Endothelial cell of umbilical vein (primary cell): Measurements from ENCODE around the gene ATOSB. TPM values are rescaled to one million over a fixed set of nuclear protein-coding genes. Genes with fewer than 3 reads are reported as not detected.

Experiments used
- BruUV-seq: library from RNA; stranded (reverse); fragments of 400-500 nt; replicated peaks from 2 replicates; lab custom pipeline; 2021; lab: Mats Ljungman, UMichigan
- CTCF ChIA-PET: fragments of 300-600, 350-600 bp; sonication (Branson Sonifier 250); formaldehyde crosslinking; loops from one replicate; lab custom pipeline; 2021; ENCODE audit warnings: antibody characterized with exemption, inconsistent platforms; lab: Charles Lee
- POLR2A ChIA-PET: fragments of 300-600, 350-600 bp; sonication (Branson Sonifier 250); formaldehyde crosslinking; loops from one replicate; lab custom pipeline; 2021; ENCODE audit warnings: antibody characterized with exemption, inconsistent platforms; lab: Charles Lee
- DNase-seq: peaks from one replicate; pipeline ENCODE4 v3.0.0-alpha.2; 2011; ENCODE audit warnings: low read depth, low spot score
- FAIRE-seq: peaks from 2 replicates; lab custom pipeline; 2011; peaks lifted over from hg19 to GRCh38; lab: Jason Lieb, UNC
- H2AFZ ChIP-seq: 2 replicates; pipeline ENCODE4 v1.6.0; 2012; ENCODE audit warnings: low read depth, low read length, control low read depth, inconsistent platforms
- H3K27ac ChIP-seq: 2 replicates; pipeline ENCODE4 v1.5.1; 2011; ENCODE audit warnings: low read depth, mild to moderate bottlenecking, control low read depth, low read length, moderate library complexity; ENCODE audit not compliant: insufficient read depth
- H3K27me3 ChIP-seq, 2 experiments: 2 replicates each; pipeline versions ENCODE4 v1.6.0 to v1.6.1; 2011; ENCODE audit warnings: low read length in 2 of 2, mixed read lengths in 1 of 2; ENCODE audit not compliant: control insufficient read depth in 2 of 2, insufficient read depth in 2 of 2
- H3K36me3 ChIP-seq, 2 experiments: 2 replicates in 1 of 2; 3 replicates in 1 of 2; pipeline ENCODE4 v1.5.1; 2011; ENCODE audit warnings: low read length in 2 of 2, mild to moderate bottlenecking in 1 of 2, moderate library complexity in 1 of 2; ENCODE audit not compliant: control insufficient read depth in 2 of 2, insufficient read depth in 2 of 2; ENCODE audit errors: extremely low read depth in 1 of 2
- H3K4me1 ChIP-seq: 3 replicates; pipeline ENCODE4 v1.5.1; 2011; ENCODE audit warnings: mild to moderate bottlenecking, low read length; ENCODE audit not compliant: control insufficient read depth, insufficient read depth; ENCODE audit errors: extremely low read depth
- H3K4me2 ChIP-seq: 2 replicates; pipeline ENCODE4 v1.6.1; 2011; ENCODE audit warnings: low read length, control low read depth, mixed read lengths; ENCODE audit not compliant: insufficient read depth
- H3K4me3 ChIP-seq, 3 experiments: fragments of 200-600 bp in 1 of 3; sonication (generic), shearing (Covaris generic) in 1 of 3; replicated peaks in 1 of 3; 2 replicates each; pipeline ENCODE4 v1.5.1; 2011 to 2016; ENCODE audit warnings: control low read depth in 3 of 3, low read length in 3 of 3, mild to moderate bottlenecking in 2 of 3, inconsistent platforms in 1 of 3, low read depth in 1 of 3, moderate library complexity in 1 of 3; ENCODE audit not compliant: insufficient read depth in 1 of 3
- H3K79me2 ChIP-seq: 2 replicates; pipeline ENCODE4 v1.6.0; 2012; ENCODE audit warnings: low read length, inconsistent platforms; ENCODE audit not compliant: control insufficient read depth, insufficient read depth
- H3K9ac ChIP-seq: replicated peaks from 2 replicates; pipeline ENCODE3; 2011; ENCODE audit warnings: low read length, control low read depth; ENCODE audit not compliant: insufficient read depth; ENCODE audit errors: extremely low read depth
- H3K9me1 ChIP-seq: replicated peaks from 3 replicates; pipeline ENCODE4 v1.6.0; 2011; ENCODE audit warnings: mild to moderate bottlenecking, low read length; ENCODE audit not compliant: control insufficient read depth, insufficient read depth; ENCODE audit errors: extremely low read depth
- H3K9me3 ChIP-seq: replicated peaks from 2 replicates; pipeline ENCODE4 v1.5.1; 2012; ENCODE audit warnings: low read length, inconsistent platforms; ENCODE audit not compliant: control insufficient read depth, insufficient read depth
- H4K20me1 ChIP-seq: replicated peaks from 2 replicates; pipeline ENCODE3; 2011; ENCODE audit warnings: mild to moderate bottlenecking, low read length; ENCODE audit not compliant: control insufficient read depth, insufficient read depth; ENCODE audit errors: extremely low read depth
- EZH2 ChIP-seq: IDR thresholded peaks from 2 replicates; pipeline ENCODE4 v1.6.1; 2012; ENCODE audit warnings: borderline replicate concordance, low read depth, mild to moderate bottlenecking, moderate library complexity, low read length, inconsistent platforms; ENCODE audit not compliant: severe bottlenecking
- FOS ChIP-seq: IDR thresholded peaks from 2 replicates; pipeline ENCODE4 v1.6.1; 2011; ENCODE audit warnings: mild to moderate bottlenecking, low read length, moderate library complexity, borderline replicate concordance; ENCODE audit not compliant: insufficient read depth
- GATA2 ChIP-seq: IDR thresholded peaks from 2 replicates; pipeline ENCODE4 v1.7.0; 2011; ENCODE audit warnings: low read depth, mild to moderate bottlenecking, moderate library complexity, mixed read lengths, low read length; ENCODE audit not compliant: insufficient read length, insufficient read depth
- JUN ChIP-seq: IDR thresholded peaks from 2 replicates; pipeline ENCODE4 v1.6.1; 2011; ENCODE audit warnings: borderline replicate concordance, low read depth; ENCODE audit not compliant: insufficient read length, insufficient read depth
- MYC ChIP-seq: IDR thresholded peaks from one replicate; pipeline ENCODE4 v1.6.1; 2011; ENCODE audit warnings: mild to moderate bottlenecking, low read depth, low read length
- POLR2A ChIP-seq: IDR thresholded peaks from 2 replicates; pipeline ENCODE4 v1.6.1; 2012; ENCODE audit warnings: low read depth, mild to moderate bottlenecking, control low read depth, low read length
- POLR2AphosphoS5 ChIP-seq: IDR thresholded peaks from 2 replicates; pipeline ENCODE4 v1.6.1; 2012; ENCODE audit warnings: low read depth, mild to moderate bottlenecking, control low read depth, low read length, moderate library complexity; ENCODE audit not compliant: insufficient read depth
- dilution Hi-C: fragments of 300-500 bp; cut with MboI; formaldehyde crosslinking; loops from one replicate; pipeline ENCODE4 v1.15.0; 2019; ENCODE audit warnings: low sequenced_read_pairs; ENCODE audit not compliant: extremely low pct_ligation_motif_present
- intact Hi-C: fragments of 100-400 bp; cut with micrococcal nuclease; formaldehyde crosslinking; loops from one replicate; pipeline ENCODE4 v1.10.0; 2022
- polyA plus RNA-seq, 4 experiments: library from polyadenylated mRNA; depleted of rRNA in 3 of 4; stranded (reverse) in 3 of 4; unstranded in 1 of 4; fragments of >200 nt; gene quantifications; 2 replicates each; pipeline versions ENCODE4 v1.2.1 to v1.2.3, GENCODE V29; 2011 to 2012; ENCODE audit warnings: missing spikeins in 1 of 4
- total RNA-seq: library from RNA; stranded (reverse); gene quantifications from 2 replicates; pipeline ENCODE4 v1.2.3, GENCODE V29; 2021
- TF ChIP-seq, protein P1 (sequence below): IDR thresholded peaks from 2 replicates; pipeline ENCODE4 v1.6.1; 2011; ENCODE audit not compliant: insufficient read depth, insufficient read length
- TF ChIP-seq, protein P2 (sequence below), 2 donors: IDR thresholded peaks; 1 replicate in 1 of 2; 2 replicates in 1 of 2; pipeline ENCODE4 v1.5.1; 2011; ENCODE audit warnings: low read length in 2 of 2, mild to moderate bottlenecking in 2 of 2, moderate library complexity in 2 of 2, control low read depth in 1 of 2, inconsistent platforms in 1 of 2, low read depth in 1 of 2; ENCODE audit not compliant: insufficient read depth in 1 of 2; ENCODE audit errors: extremely low read depth in 1 of 2

ATOSB gene
- total and polyA plus RNA-seq, 2 donors (not counting 3 experiments of a cell fraction or from before 2014, with no cell fraction given): 34.7 to 58.0 TPM

DNA sequence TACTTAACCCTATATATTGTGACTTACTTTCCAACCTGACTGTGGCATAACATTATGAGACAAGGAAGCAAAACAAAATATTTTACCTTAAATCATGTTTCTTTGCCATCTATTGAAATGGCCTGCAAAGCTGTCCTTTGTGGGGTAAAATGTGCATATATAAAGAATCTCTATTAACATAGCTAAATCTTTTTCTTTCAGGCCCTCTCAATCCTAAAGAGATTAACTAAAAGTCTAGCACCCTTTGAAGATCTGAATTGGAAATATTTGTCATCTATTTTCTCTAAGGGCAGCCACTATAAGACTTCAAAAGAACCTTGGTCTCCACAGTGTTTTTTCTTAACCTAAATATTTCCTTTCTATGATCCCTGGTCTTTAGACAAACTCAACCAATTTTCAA, 41.1 kb upstream of the ATOSB start:
- no peak overlapping the region for H2AFZ ChIP-seq
- CTCF ChIA-PET: no interaction called here
- no peak for FAIRE-seq
- no peaks in the 10 kb centered on the region for H3K79me2 ChIP-seq
- BruUV-seq: no TSS peak
- H3K27me3 ChIP-seq: peaks cover 0 to 2% of the 10 kb centered on the region in 2 experiments
- H3K9me3 ChIP-seq: no peaks in the 10 kb centered on the region
- H3K4me1 ChIP-seq: peaks cover 4% of the 10 kb centered on the region
- H3K4me2 ChIP-seq: no peak overlapping the region
- no peaks in the 10 kb centered on the region for H3K36me3 ChIP-seq
- no peak overlapping the region for H3K27ac ChIP-seq
- DNase-seq: no peak
- intact Hi-C loops (no loop called here), dilution Hi-C loops (no loop called here)
- no peak overlapping the region for H3K9ac ChIP-seq
- POLR2A ChIA-PET: no interaction called here
- no peak overlapping the region for H3K4me3 ChIP-seq
- H4K20me1 ChIP-seq: no peaks in the 10 kb centered on the region
- TF ChIP-seq FOS: no peak
- TF ChIP-seq POLR2AphosphoS5: no peak
- no peak for TF ChIP-seq POLR2A
- TF ChIP-seq, protein P1, sequence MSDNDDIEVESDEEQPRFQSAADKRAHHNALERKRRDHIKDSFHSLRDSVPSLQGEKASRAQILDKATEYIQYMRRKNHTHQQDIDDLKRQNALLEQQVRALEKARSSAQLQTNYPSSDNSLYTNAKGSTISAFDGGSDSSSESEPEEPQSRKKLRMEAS: no peak
- TF ChIP-seq EZH2: no peak
- no peak for TF ChIP-seq GATA2
- TF ChIP-seq JUN: no peak
- TF ChIP-seq, protein P2, sequence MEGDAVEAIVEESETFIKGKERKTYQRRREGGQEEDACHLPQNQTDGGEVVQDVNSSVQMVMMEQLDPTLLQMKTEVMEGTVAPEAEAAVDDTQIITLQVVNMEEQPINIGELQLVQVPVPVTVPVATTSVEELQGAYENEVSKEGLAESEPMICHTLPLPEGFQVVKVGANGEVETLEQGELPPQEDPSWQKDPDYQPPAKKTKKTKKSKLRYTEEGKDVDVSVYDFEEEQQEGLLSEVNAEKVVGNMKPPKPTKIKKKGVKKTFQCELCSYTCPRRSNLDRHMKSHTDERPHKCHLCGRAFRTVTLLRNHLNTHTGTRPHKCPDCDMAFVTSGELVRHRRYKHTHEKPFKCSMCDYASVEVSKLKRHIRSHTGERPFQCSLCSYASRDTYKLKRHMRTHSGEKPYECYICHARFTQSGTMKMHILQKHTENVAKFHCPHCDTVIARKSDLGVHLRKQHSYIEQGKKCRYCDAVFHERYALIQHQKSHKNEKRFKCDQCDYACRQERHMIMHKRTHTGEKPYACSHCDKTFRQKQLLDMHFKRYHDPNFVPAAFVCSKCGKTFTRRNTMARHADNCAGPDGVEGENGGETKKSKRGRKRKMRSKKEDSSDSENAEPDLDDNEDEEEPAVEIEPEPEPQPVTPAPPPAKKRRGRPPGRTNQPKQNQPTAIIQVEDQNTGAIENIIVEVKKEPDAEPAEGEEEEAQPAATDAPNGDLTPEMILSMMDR (IDR thresholded peaks at IDR 0.05; ENCODE audit: extremely low read depth in 1 of 2, insufficient read depth in 1 of 2, low read depth in 1 of 2, low read length in 2 of 2): no peak
- no peak for TF ChIP-seq MYC
- H3K9me1 ChIP-seq: no peaks in the 10 kb centered on the region
